Measurements from ENCODE around the gene PNPLA3.
"Not testable (repeated sequence)": the region's sequence is repeated elsewhere in the genome, so short reads cannot be mapped to it uniquely, and the experiment has no call there.

PNPLA3 gene

DNA sequence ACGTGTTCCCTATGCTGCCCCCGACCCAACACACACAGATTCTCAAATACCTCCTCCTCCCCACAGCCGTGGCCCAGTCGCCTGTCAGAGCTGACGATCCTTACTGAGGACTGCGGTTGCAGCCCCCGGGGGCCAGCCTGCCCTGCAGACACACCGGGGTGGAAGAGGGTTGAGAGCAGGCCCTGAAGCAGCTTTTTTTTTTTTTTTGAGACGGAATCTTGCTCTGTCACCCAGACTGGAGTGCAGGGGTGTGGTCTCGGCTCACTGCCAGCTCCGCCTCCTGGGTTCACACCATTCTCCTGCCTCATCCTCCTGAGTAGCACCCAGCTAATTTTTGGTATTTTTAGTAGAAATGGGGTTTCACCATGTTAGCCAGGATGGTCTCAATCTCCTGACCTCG lies 20.6 kb upstream of the PNPLA3 start:
- not testable (repeated sequence) for H3K4me1 ChIP-seq (ENCODE audit: control insufficient read depth, insufficient read depth, low read length); H3K36me3 ChIP-seq (ENCODE audit: control insufficient read depth, insufficient read depth, low read length); H3K27me3 ChIP-seq (ENCODE audit: control insufficient read depth, insufficient read depth, low read length, poor library complexity, severe bottlenecking); H3K4me3 ChIP-seq (ENCODE audit: insufficient read depth, low read depth, low read length); H3K9me3 ChIP-seq (ENCODE audit: control insufficient read depth, low read length); H3K27ac ChIP-seq (ENCODE audit: insufficient read depth, low read depth, low read length, poor library complexity, severe bottlenecking)
- WGBS, 2 experiments, result 85 to 87% methylated on average over 12 of the region's 12 CpGs

DNA sequence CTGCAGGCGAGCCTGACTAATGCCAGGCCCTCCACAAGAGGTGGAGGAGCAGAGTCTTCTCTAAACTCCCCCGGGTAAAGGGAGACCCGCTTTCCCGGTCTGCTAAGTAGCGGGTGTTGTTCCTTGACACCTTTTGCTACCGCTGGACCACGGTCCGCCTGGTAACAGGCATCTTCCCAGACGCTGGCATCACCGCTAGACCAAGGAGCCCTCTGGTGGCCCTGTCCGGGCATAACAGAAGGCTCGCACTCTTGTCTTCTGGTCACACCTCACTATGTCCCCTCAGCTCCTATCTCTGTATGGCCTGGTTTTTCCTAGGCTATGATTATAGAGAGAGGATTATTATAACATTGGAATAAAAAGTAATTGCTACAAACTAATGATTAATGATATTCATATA lies 19.2 kb upstream of the PNPLA3 start:
- H3K4me3 ChIP-seq (ENCODE audit: insufficient read depth, low read depth, low read length); H3K27ac ChIP-seq (ENCODE audit: insufficient read depth, low read depth, low read length, poor library complexity, severe bottlenecking); H3K27me3 ChIP-seq (ENCODE audit: control insufficient read depth, insufficient read depth, low read length, poor library complexity, severe bottlenecking); H3K4me1 ChIP-seq (ENCODE audit: control insufficient read depth, insufficient read depth, low read length); H3K36me3 ChIP-seq (ENCODE audit: control insufficient read depth, insufficient read depth, low read length); H3K9me3 ChIP-seq (ENCODE audit: control insufficient read depth, low read length): not testable (repeated sequence)
- WGBS, 2 experiments, result 42 to 55% methylated on average over 8 to 11 of the region's 12 CpGs

DNA sequence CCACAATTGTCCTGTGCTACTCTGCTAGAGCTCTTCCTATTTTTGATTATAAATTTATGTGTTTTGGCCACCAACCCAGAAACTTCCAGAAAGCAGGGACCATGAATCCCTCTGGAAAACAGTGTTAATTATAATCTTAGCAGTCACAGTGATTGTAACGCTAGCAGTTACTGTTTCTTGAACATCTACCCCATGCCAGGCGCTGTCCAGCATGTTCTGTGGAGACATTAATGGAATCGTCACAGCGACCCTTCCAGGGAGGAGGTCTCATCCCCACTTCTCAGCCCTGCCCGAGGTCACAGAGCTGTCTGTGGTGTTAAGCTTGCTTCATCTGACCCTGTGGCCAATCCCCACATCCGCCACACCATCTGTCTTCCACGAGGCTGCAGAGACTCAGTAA lies 17.9 kb upstream of the PNPLA3 start:
- 87 to 89% methylated on average over 6 to 7 of the region's 7 CpGs for WGBS, 2 experiments
- no peaks in the 10 kb centered on the region for H3K4me1 ChIP-seq (ENCODE audit: control insufficient read depth, insufficient read depth, low read length)

DNA sequence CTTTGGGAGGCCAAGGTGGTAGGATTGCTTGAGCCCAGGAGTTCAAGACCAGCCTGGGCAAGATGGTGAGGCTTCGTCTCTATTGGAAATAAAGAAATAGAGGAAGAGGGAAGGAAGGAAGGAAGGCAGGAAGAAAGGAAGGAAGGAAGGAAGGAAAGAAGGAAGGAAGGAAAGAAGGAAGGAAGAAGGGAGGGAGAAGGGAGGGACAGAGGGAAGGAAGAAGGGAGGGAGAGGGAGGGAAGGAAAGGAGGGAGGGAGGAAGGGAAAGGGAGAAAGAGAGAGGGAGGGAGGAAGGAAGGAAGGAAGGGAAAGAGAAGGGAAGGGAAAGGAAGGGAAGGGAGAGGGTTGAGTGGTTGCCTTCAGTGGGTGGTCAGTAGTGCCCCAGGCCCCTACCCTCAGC lies 13.9 kb upstream of the PNPLA3 start:
- H3K9me3 ChIP-seq (ENCODE audit: control insufficient read depth, low read length), result no peaks in the 10 kb centered on the region
- no peak overlapping the region for H3K27ac ChIP-seq (ENCODE audit: insufficient read depth, low read depth, low read length, poor library complexity, severe bottlenecking)
- H3K36me3 ChIP-seq (ENCODE audit: control insufficient read depth, insufficient read depth, low read length), result no peaks in the 10 kb centered on the region
- H3K27me3 ChIP-seq (ENCODE audit: control insufficient read depth, insufficient read depth, low read length, poor library complexity, severe bottlenecking), result no peaks in the 10 kb centered on the region
- 88 to 92% methylated on average over 1 of the region's 1 CpG for WGBS, 2 experiments
- peaks cover 4% of the 10 kb centered on the region for H3K4me1 ChIP-seq (ENCODE audit: control insufficient read depth, insufficient read depth, low read length)
- no peak overlapping the region for H3K4me3 ChIP-seq (ENCODE audit: insufficient read depth, low read depth, low read length)

More for the DNA sequence above, 17.9 kb upstream of the PNPLA3 start:
- H3K27ac ChIP-seq (ENCODE audit: insufficient read depth, low read depth, low read length, poor library complexity, severe bottlenecking), result no peak overlapping the region
- H3K4me3 ChIP-seq (ENCODE audit: insufficient read depth, low read depth, low read length), result no peak overlapping the region
- no peaks in the 10 kb centered on the region for H3K27me3 ChIP-seq (ENCODE audit: control insufficient read depth, insufficient read depth, low read length, poor library complexity, severe bottlenecking)
- no peaks in the 10 kb centered on the region for H3K9me3 ChIP-seq (ENCODE audit: control insufficient read depth, low read length)
- no peaks in the 10 kb centered on the region for H3K36me3 ChIP-seq (ENCODE audit: control insufficient read depth, insufficient read depth, low read length)

DNA sequence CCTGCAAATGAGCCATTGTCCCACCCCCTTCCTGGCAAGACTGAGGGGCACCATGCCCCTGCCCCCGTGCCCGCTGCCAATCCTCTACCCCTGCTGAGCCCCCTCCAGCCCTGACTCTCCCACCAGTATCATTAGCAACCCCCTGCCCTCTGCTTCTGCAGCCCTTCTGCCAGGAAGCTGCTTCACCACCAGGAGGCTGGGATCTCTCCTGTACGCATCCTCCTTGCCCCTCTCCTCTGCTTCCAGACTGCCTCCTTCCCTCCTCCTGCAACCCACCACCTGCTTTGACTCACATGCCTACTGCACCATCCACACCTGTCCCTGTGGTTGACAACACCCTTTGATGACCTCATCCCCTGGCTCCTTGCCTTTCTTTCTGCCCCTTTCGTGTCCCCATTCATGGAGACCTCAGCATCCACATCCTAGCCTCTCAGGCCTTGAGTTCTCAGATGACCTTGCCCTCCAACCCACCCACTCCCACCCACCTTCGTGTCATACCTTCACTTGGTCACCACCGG lies 13.4 kb upstream of the PNPLA3 start:
- Histone ChIP-seq H3K27ac (ENCODE audit: insufficient read depth, low read depth, low read length, poor library complexity, severe bottlenecking) (no peak overlapping the region), H3K27me3 (ENCODE audit: control insufficient read depth, insufficient read depth, low read length, poor library complexity, severe bottlenecking) (no peaks in the 10 kb centered on the region), H3K36me3 (ENCODE audit: control insufficient read depth, insufficient read depth, low read length) (no peaks in the 10 kb centered on the region), H3K4me3 (ENCODE audit: insufficient read depth, low read depth, low read length) (no peak overlapping the region), H3K9me3 (ENCODE audit: control insufficient read depth, low read length) (no peaks in the 10 kb centered on the region), H3K4me1 (ENCODE audit: control insufficient read depth, insufficient read depth, low read length) (peaks cover 4% of the 10 kb centered on the region)
- 67 to 72% methylated on average over 6 of the region's 6 CpGs for WGBS, 2 experiments

DNA sequence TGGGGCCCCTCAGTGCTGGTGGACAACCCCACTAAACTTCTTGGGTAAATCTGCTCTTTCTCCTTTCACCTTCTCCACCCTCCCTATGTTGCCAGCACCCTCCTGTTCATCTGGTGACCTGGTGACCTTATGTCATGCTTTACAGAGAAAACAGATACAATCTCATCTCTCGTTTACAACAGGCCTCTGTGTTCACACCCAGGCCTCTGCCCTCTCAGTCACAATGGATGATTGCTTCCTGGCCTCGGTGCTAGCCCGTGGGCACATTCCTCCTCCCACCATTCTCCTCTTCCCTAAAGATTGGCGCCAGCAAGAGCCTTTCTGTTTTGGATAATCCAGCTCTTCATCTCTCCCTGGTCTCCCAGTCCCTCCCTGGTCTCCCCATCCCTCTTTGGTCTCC lies 12.3 kb upstream of the PNPLA3 start:
- Histone ChIP-seq H3K27me3 (ENCODE audit: control insufficient read depth, insufficient read depth, low read length, poor library complexity, severe bottlenecking) (no peaks in the 10 kb centered on the region), H3K4me3 (ENCODE audit: insufficient read depth, low read depth, low read length) (no peak overlapping the region), H3K36me3 (ENCODE audit: control insufficient read depth, insufficient read depth, low read length) (no peaks in the 10 kb centered on the region), H3K4me1 (ENCODE audit: control insufficient read depth, insufficient read depth, low read length) (peaks cover 4% of the 10 kb centered on the region), H3K9me3 (ENCODE audit: control insufficient read depth, low read length) (no peaks in the 10 kb centered on the region), H3K27ac (ENCODE audit: insufficient read depth, low read depth, low read length, poor library complexity, severe bottlenecking) (no peak overlapping the region)
- WGBS, 2 experiments, result 63 to 71% methylated on average over 4 of the region's 4 CpGs

DNA sequence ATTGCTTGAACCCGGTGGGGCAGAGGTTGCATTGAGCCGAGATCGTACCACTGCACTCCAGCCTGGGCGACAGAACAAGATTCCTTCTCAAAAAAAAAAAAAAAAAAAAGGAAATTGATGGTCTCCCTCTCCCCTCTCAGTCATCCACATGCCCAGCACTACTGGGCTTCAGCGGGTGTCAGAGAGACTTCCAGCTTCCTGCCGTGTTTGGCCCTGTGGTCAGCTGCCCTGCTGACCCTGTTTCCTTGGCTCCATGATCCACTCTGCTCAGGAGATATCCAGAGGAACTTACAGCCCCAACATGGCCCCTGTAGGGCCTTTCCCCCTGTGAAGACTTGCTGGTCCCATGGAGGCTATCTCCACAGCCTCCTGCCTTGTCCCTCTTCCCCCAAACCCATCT lies 6.1 kb upstream of the PNPLA3 start:
- Histone ChIP-seq H3K4me1 (ENCODE audit: control insufficient read depth, insufficient read depth, low read length) (peaks cover 3% of the 10 kb centered on the region), H3K27me3 (ENCODE audit: control insufficient read depth, insufficient read depth, low read length, poor library complexity, severe bottlenecking) (peaks cover 13% of the 10 kb centered on the region), H3K36me3 (ENCODE audit: control insufficient read depth, insufficient read depth, low read length) (no peaks in the 10 kb centered on the region), H3K27ac (ENCODE audit: insufficient read depth, low read depth, low read length, poor library complexity, severe bottlenecking) (no peak overlapping the region), H3K4me3 (ENCODE audit: insufficient read depth, low read depth, low read length) (no peak overlapping the region), H3K9me3 (ENCODE audit: control insufficient read depth, low read length) (no peaks in the 10 kb centered on the region)
- WGBS, 2 experiments, result 89 to 95% methylated on average over 6 of the region's 6 CpGs

DNA sequence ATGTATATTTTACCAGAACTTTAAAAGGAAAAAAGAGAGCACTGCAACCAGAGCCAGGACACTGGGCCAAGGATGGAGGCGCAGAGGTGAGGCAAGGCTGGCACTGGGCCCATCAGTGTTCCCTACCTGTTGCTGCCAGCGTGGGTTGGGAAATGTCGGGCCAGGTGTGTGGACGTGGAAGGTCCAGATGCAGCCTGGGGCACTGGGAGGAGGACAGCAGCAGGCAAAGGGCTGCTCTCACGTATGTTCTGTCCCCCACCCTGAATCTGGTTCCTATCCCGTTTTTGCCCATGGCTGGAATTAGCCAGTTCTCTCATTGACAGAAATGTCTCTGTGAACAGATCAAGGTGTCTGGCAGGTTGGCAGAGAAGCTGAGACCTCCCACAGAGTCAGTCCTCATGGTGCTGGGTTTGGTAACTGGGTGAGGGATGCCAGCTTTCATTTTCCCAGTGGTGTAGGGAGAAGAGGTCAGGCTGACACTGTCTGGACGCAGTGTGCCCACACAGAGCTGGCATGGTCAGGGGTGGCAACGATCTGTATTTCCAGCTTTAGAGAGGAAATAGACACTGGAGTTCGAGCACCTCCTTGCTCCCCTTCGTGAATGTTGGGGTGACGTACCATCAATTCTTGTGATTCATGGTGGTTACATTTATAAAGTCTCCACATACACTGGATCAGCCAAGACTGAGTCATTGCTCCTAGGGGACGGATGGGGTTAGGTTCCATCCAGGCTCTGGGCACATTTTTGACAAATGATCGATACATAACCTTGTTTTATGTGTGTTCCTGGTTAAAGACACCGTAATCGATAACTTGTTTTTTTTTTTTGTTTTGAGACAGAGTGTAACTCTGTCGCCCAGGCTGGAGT lies 4.3 kb upstream of the PNPLA3 start:
- Histone ChIP-seq H3K4me3 (ENCODE audit: insufficient read depth, low read depth, low read length) (no peak overlapping the region), H3K36me3 (ENCODE audit: control insufficient read depth, insufficient read depth, low read length) (no peaks in the 10 kb centered on the region), H3K27ac (ENCODE audit: insufficient read depth, low read depth, low read length, poor library complexity, severe bottlenecking) (no peak overlapping the region), H3K27me3 (ENCODE audit: control insufficient read depth, insufficient read depth, low read length, poor library complexity, severe bottlenecking) (peaks cover 18% of the 10 kb centered on the region), H3K4me1 (ENCODE audit: control insufficient read depth, insufficient read depth, low read length) (peaks cover 9% of the 10 kb centered on the region), H3K9me3 (ENCODE audit: control insufficient read depth, low read length) (no peaks in the 10 kb centered on the region)
- 92 to 95% methylated on average over 16 of the region's 16 CpGs for WGBS, 2 experiments

DNA sequence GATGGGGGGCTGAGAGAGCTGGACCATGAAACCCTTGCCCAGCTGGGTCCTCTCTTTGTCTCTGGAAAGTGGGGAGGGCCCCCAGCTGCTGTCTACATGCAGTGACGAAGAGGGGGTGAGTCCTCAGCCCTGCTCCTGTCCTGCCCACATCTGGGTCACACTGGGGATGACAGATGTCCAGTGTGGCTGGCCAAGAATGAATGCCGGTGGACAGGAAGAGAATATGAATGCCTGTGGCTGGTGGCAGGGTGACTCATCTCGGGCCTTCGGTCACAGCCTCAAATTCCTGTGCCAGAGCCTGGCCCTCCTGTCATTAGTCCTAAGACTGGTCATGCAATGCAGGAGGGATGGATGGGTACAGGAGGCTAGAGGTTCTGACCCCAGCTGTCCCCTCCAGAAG lies 2.2 kb upstream of the PNPLA3 start:
- peaks cover 20% of the 10 kb centered on the region for H3K4me1 ChIP-seq (ENCODE audit: control insufficient read depth, insufficient read depth, low read length)
- no peak overlapping the region for H3K4me3 ChIP-seq (ENCODE audit: insufficient read depth, low read depth, low read length)
- 89 to 90% methylated on average over 4 of the region's 4 CpGs for WGBS, 2 experiments
- H3K9me3 ChIP-seq (ENCODE audit: control insufficient read depth, low read length), result no peaks in the 10 kb centered on the region
- H3K27ac ChIP-seq (ENCODE audit: insufficient read depth, low read depth, low read length, poor library complexity, severe bottlenecking), result no peak overlapping the region
- peaks cover 21% of the 10 kb centered on the region for H3K27me3 ChIP-seq (ENCODE audit: control insufficient read depth, insufficient read depth, low read length, poor library complexity, severe bottlenecking)
- no peaks in the 10 kb centered on the region for H3K36me3 ChIP-seq (ENCODE audit: control insufficient read depth, insufficient read depth, low read length)

DNA sequence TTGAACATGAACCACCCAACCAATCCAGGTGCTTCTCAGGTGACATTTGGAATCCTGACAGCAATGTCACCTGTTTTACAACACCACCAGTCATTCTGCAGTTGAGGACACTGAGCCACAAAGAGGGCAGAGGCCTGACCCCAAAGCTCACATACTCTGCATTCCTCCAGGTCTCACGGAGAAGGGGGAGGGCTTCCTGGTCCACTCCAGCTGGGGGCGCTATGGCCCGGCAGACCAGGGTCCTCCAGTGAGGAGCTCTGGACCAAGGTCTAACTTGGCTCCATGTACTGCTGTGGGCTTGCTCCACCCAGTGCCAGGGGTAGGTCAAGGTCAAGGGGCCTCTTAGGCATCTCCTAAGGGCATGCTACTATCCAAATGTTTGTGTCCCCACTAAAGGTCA lies 1.5 kb upstream of the PNPLA3 start:
- Histone ChIP-seq H3K4me1 (ENCODE audit: control insufficient read depth, insufficient read depth, low read length) (peaks cover 20% of the 10 kb centered on the region), H3K9me3 (ENCODE audit: control insufficient read depth, low read length) (no peaks in the 10 kb centered on the region), H3K27ac (ENCODE audit: insufficient read depth, low read depth, low read length, poor library complexity, severe bottlenecking) (no peak overlapping the region), H3K4me3 (ENCODE audit: insufficient read depth, low read depth, low read length) (no peak overlapping the region), H3K27me3 (ENCODE audit: control insufficient read depth, insufficient read depth, low read length, poor library complexity, severe bottlenecking) (peaks cover 26% of the 10 kb centered on the region), H3K36me3 (ENCODE audit: control insufficient read depth, insufficient read depth, low read length) (no peaks in the 10 kb centered on the region)
- 88% methylated on average over 3 of the region's 3 CpGs for WGBS, 2 experiments

Measured in ectodermal cell (in vitro differentiated cells).